Stimulated activated CD8-positive, alpha-beta memory T cell treated with anti-CD3 and anti-CD28 coated beads, Interleukin-2, amount 100 ng/mL, for 48 hours (primary cell): ENCODE measurements around the gene ZNF101.
"Not testable (repeated sequence)": the region's sequence is repeated elsewhere in the genome, so short reads cannot be mapped to it uniquely, and the experiment has no call there.

Experiments
- DNase-seq, 2 donors: peaks; one replicate each; pipeline ENCODE4 v3.0.0-alpha.2; 2020; ENCODE audit warnings: low read depth in 2 of 2

Gene ZNF101

GRCh38 chr19:19661675-19662251, 6.9 kb upstream of the ZNF101 start:
- DNase-seq = peak in 1 of 2 donors; percentile 30

- no peak for DNase-seq
These were observed 6.3 kb upstream of the ZNF101 start for GRCh38 chr19:19662344-19662743.

- DNase-seq = no peak
These were observed 5.8 kb upstream of the ZNF101 start for GRCh38 chr19:19662871-19663255.

GRCh38 chr19:19663256-19664120, 5.2 kb upstream of the ZNF101 start, which contains the start of gene ATP13A1:
Gene ATP13A1 (minus strand): TSS chr19:19663676. CDS start chr19:19663666, 10 bp downstream.
- peak; percentile 84 to 85 for DNase-seq

- not testable (repeated sequence) for DNase-seq
These were observed 3.2 kb upstream of the ZNF101 start for GRCh38 chr19:19665420-19665948.

- no peak for DNase-seq
These were observed 1.5 kb downstream of the ZNF101 start for GRCh38 chr19:19670070-19670551.

GRCh38 chr19:19672816-19673215, 4.2 kb downstream of the ZNF101 start:
- DNase-seq = no peak

GRCh38 chr19:19674315-19674714, 5.7 kb downstream of the ZNF101 start:
- no peak for DNase-seq

- DNase-seq = no peak
These were observed 8.9 kb downstream of the ZNF101 start for GRCh38 chr19:19677579-19677978.

GRCh38 chr19:19679176-19680073, 10.8 kb downstream of the ZNF101 start:
- no peak for DNase-seq

- DNase-seq = not testable (repeated sequence)
These were observed 17.5 kb downstream of the ZNF101 start for GRCh38 chr19:19686119-19686518.

GRCh38 chr19:19686580-19686979, 17.9 kb downstream of the ZNF101 start:
- DNase-seq = no peak

GRCh38 chr19:19687090-19687489, 18.5 kb downstream of the ZNF101 start:
- DNase-seq = no peak

- not testable (repeated sequence) for DNase-seq
These were observed 20.4 kb downstream of the ZNF101 start for GRCh38 chr19:19689023-19689422.

- DNase-seq = no peak
These were observed 23.0 kb downstream of the ZNF101 start for GRCh38 chr19:19691683-19692082.

GRCh38 chr19:19696386-19696785, 27.7 kb downstream of the ZNF101 start:
- no peak for DNase-seq

GRCh38 chr19:19697589-19697988, 28.9 kb downstream of the ZNF101 start:
- DNase-seq = no peak

GRCh38 chr19:19700493-19700892, 31.9 kb downstream of the ZNF101 start:
- DNase-seq = not testable (repeated sequence)

- no peak for DNase-seq
These were observed 36.2 kb downstream of the ZNF101 start for GRCh38 chr19:19704836-19705235.

GRCh38 chr19:19710506-19710905, 41.9 kb downstream of the ZNF101 start:
- DNase-seq = no peak

GRCh38 chr19:19711306-19711933, 42.8 kb downstream of the ZNF101 start:
- no peak for DNase-seq
